ENCODE measurements around the gene JAZF1. TPM values are rescaled to one million over a fixed set of nuclear protein-coding genes. Genes with fewer than 3 reads are reported as not detected.

Gene JAZF1
- total RNA-seq (2014; rRNA removed; shearing (Covaris generic)) = 0.93 and 1.8 TPM in 2 replicates

GRCh38 chr7:28180364-28181147, at the start of gene JAZF1:
TSS of gene JAZF1 (minus strand) at chr7:28180795.

Small RNAs within 50 kb of the gene (small RNA-seq; reads per million reads assigned to genes)
- not detected for gene RNU6-979P

Other genes starting within 250 kb of the JAZF1 start
- gene CREB5, start 231.7 kb upstream of the JAZF1 start, total RNA-seq (2014; rRNA removed; shearing (Covaris generic)) = 3.0 and 4.7 TPM in 2 replicates